ENCODE measurements around the gene VPS37C. TPM values are rescaled to one million over a fixed set of nuclear protein-coding genes. Genes with fewer than 3 reads are reported as not detected.

VPS37C gene
- polyA plus RNA-seq, 2 of the 4 experiments (the other 2 are of a cell fraction), result 8.9 to 11.3 TPM

GRCh38 chr11:61157743-61158142, 3.5 kb downstream of the VPS37C start:
- WGBS (ENCODE audit: missing lambda C conversion rate), result 92% methylated on average over 3 of the region's 3 CpGs
- DNase-seq (ENCODE audit: low read depth in 1 of 2, low spot score in 1 of 2) (no peak), FAIRE-seq (no peak), ATAC-seq (no peak)
- Histone ChIP-seq H3K4me1 (peaks cover 31% of the 10 kb centered on the region), H3K4me2 (no peak overlapping the region), H3K9me3 (peaks cover 24% of the 10 kb centered on the region), H3K4me3 (no peak overlapping the region), H3K27ac (no peak overlapping the region)
- ChIA-PET POLR2A (no interaction called here), CTCF (interaction anchor here (1.0 to 2.3 kb wide), 2 partner anchors 23 to 235 kb away, joined by 5 to 6 read pairs; partner anchors contain the start of gene TMEM216)
- TF ChIP-seq HOXB13 (CRISPR knock-in tag; IDR thresholded peaks at IDR 0.05; ENCODE audit: low read depth), result no peak
- no peak for TF ChIP-seq ESRRA (IDR thresholded peaks at IDR 0.05; ENCODE audit: borderline replicate concordance, low read length)
- TF ChIP-seq SMC3 (IDR thresholded peaks at IDR 0.05), result no peak
- TF ChIP-seq FOXS1 (CRISPR knock-in tag; IDR thresholded peaks at IDR 0.05), result no peak
- TF ChIP-seq NFE2L2 (conservative IDR thresholded peaks at IDR 0.05; ENCODE audit: low read length), result no peak
- no peak for TF ChIP-seq NR3C1 (IDR thresholded peaks at IDR 0.05)
- TF ChIP-seq ELK1 (IDR thresholded peaks at IDR 0.05; ENCODE audit: low read depth, low read length), result no peak
- no peak for TF ChIP-seq RFX5 (IDR thresholded peaks at IDR 0.05)
- TF ChIP-seq, protein P1, sequence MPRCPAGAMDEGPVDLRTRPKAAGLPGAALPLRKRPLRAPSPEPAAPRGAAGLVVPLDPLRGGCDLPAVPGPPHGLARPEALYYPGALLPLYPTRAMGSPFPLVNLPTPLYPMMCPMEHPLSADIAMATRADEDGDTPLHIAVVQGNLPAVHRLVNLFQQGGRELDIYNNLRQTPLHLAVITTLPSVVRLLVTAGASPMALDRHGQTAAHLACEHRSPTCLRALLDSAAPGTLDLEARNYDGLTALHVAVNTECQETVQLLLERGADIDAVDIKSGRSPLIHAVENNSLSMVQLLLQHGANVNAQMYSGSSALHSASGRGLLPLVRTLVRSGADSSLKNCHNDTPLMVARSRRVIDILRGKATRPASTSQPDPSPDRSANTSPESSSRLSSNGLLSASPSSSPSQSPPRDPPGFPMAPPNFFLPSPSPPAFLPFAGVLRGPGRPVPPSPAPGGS (IDR thresholded peaks at IDR 0.05), result no peak
- no peak for TF ChIP-seq REST (IDR thresholded peaks at IDR 0.05)
- TF ChIP-seq HOXA7 (CRISPR knock-in tag; IDR thresholded peaks at IDR 0.05), result no peak
- TF ChIP-seq, protein P2, sequence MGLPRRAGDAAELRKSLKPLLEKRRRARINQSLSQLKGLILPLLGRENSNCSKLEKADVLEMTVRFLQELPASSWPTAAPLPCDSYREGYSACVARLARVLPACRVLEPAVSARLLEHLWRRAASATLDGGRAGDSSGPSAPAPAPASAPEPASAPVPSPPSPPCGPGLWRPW (IDR thresholded peaks at IDR 0.05), result no peak

- 93% methylated on average over 5 of the region's 5 CpGs for WGBS (ENCODE audit: missing lambda C conversion rate)
- Histone ChIP-seq H3K4me2 (no peak overlapping the region), H3K4me1 (peaks cover 26% of the 10 kb centered on the region), H3K27ac (no peak overlapping the region), H3K9me3 (peaks cover 24% of the 10 kb centered on the region), H3K4me3 (no peak overlapping the region)
- FAIRE-seq (no peak), DNase-seq (ENCODE audit: low read depth in 1 of 2, low spot score in 1 of 2) (no peak), ATAC-seq (no peak)
- POLR2A ChIA-PET, result no interaction called here
- no peak for TF ChIP-seq ESRRA (IDR thresholded peaks at IDR 0.05; ENCODE audit: borderline replicate concordance, low read length)
- no peak for TF ChIP-seq PHF8 (IDR thresholded peaks at IDR 0.05; ENCODE audit: borderline replicate concordance, low read depth)
- TF ChIP-seq SREBF2 (IDR thresholded peaks at IDR 0.05), result no peak
- TF ChIP-seq HEYL (CRISPR knock-in tag; IDR thresholded peaks at IDR 0.05), result no peak
- no peak for TF ChIP-seq REST (IDR thresholded peaks at IDR 0.05)
- TF ChIP-seq CHD2 (IDR thresholded peaks at IDR 0.05; ENCODE audit: low read length, partially characterized antibody), result no peak
- no peak for TF ChIP-seq ATOH8 (CRISPR knock-in tag; IDR thresholded peaks at IDR 0.05; ENCODE audit: low read depth)
- TF ChIP-seq JUNB (IDR thresholded peaks at IDR 0.05), result no peak
- no peak for TF ChIP-seq RCOR1 (IDR thresholded peaks at IDR 0.05; ENCODE audit: low read depth, low read length)
- no peak for TF ChIP-seq ZC3H11A (IDR thresholded peaks at IDR 0.05)
- no peak for TF ChIP-seq FOSB (CRISPR knock-in tag; IDR thresholded peaks at IDR 0.05)
- TF ChIP-seq RARB (CRISPR knock-in tag; IDR thresholded peaks at IDR 0.05), result no peak
- CTCF ChIA-PET, result interaction anchor here (0.9 kb wide), 1 partner anchor 33 kb away, joined by 3 read pairs; no protein-coding TSS in a partner anchor
Measured at GRCh38 chr11:61155741-61156140, 5.5 kb downstream of the VPS37C start.
